Stomach (tissue), 9 donors: ENCODE measurements around the gene CSN2. TPM values are rescaled to one million over a fixed set of nuclear protein-coding genes. Genes with fewer than 3 reads are reported as not detected.
A peak's percentile ranks its signal among the peaks of the same experiment; 100 is the strongest.

Source experiments
- DNase-seq, 2 donors: peaks; one replicate each; pipeline versions ENCODE4 v3.0.0 to v3.0.0-alpha.2; 2013 to 2019
- H3K27ac ChIP-seq, 5 donors: fragments of 200-600 bp in 4 of 5; sonication (generic) in 4 of 5; one replicate each; pipeline ENCODE4 v1.5.1; 2013 to 2019; ENCODE audit warnings: mild to moderate bottlenecking in 1 of 5, moderate library complexity in 1 of 5
- H3K27me3 ChIP-seq, 3 donors: fragments of 200-600 bp; sonication (generic); one replicate each; pipeline ENCODE4 v1.5.1; 2017 to 2019; ENCODE audit warnings: mixed run types in 1 of 3
- H3K36me3 ChIP-seq, 4 donors: fragments of 200-600 bp; sonication (generic); 1 replicate in 3 of 4; 2 replicates in 1 of 4; pipeline ENCODE4 v1.5.1; 2016 to 2019
- H3K4me1 ChIP-seq, 4 donors: fragments of 200-600 bp; sonication (generic); one replicate each; pipeline ENCODE4 v1.5.1; 2016 to 2019
- H3K4me3 ChIP-seq, 4 donors: fragments of 200-600 bp; sonication (generic) in 3 of 4; one replicate each; pipeline ENCODE4 v1.5.1; 2016 to 2019; ENCODE audit warnings: mild to moderate bottlenecking in 1 of 4
- H3K9me3 ChIP-seq, 4 donors: fragments of 200-600 bp; sonication (generic); one replicate each; pipeline ENCODE4 v1.5.1; 2016 to 2019
- EP300 ChIP-seq: sonication (generic); formaldehyde crosslinking; IDR thresholded peaks from one replicate; pipeline ENCODE4 v1.6.1; 2017; ENCODE audit warnings: antibody characterized with exemption
- POLR2A ChIP-seq, 4 donors: fragments of 450-650 bp; IDR thresholded peaks; one replicate each; pipeline ENCODE4 v1.6.1; 2016; ENCODE audit warnings: antibody characterized with exemption in 4 of 4, control low read depth in 2 of 4, mild to moderate bottlenecking in 1 of 4, moderate library complexity in 1 of 4
- POLR2AphosphoS5 ChIP-seq, 3 donors: sonication (generic); formaldehyde crosslinking; IDR thresholded peaks; one replicate each; pipeline ENCODE4 v1.6.1; 2016; ENCODE audit warnings: antibody characterized with exemption in 3 of 3
- whole genome bisulfite sequencing, 5 donors: extraction: QIAGEN DNeasy Blood & Tissue Kit in 3 of 5; methylation state at CpG; one replicate each; pipeline versions ENCODE4 v1.1.5 to v1.1.7; 2013 to 2018; 5-methylcytosine and 5-hydroxymethylcytosine counted together
- intact Hi-C: fragments of 100-400 bp; cut with DNase I; formaldehyde crosslinking; loops from one replicate; pipeline ENCODE4 v1.15.1; 2023; ENCODE audit warnings: low total_unique reads
- polyA plus RNA-seq, 3 donors: library from polyadenylated mRNA; stranded (reverse); fragments of 200-250 nt; gene quantifications; one replicate each; pipeline ENCODE4 v1.2.3, GENCODE V29; 2013
- total RNA-seq, 5 donors: library from RNA; depleted of rRNA; stranded (reverse); fragments of >200 nt; gene quantifications; one replicate each; pipeline versions ENCODE4 v1.1.0 to v1.2.3, GENCODE V29; 2014 to 2016
- TF ChIP-seq, protein P1 (sequence below), 7 experiments: fragments of 450-650 bp in 4 of 7; fragments of 200-600 bp in 3 of 7; sonication (generic) in 3 of 7; IDR thresholded peaks; one replicate each; pipeline ENCODE4 v1.5.1; 2016 to 2019; ENCODE audit warnings: antibody characterized with exemption in 7 of 7, control low read depth in 2 of 7, mild to moderate bottlenecking in 1 of 7
- donor health status: healthy with polysubstance abuse.
- donor health status: Bipolar disorder and iron deficiency.
- donor health status: healthy.

CSN2 gene
- total and polyA plus RNA-seq, 8 donors: not detected

DNA sequence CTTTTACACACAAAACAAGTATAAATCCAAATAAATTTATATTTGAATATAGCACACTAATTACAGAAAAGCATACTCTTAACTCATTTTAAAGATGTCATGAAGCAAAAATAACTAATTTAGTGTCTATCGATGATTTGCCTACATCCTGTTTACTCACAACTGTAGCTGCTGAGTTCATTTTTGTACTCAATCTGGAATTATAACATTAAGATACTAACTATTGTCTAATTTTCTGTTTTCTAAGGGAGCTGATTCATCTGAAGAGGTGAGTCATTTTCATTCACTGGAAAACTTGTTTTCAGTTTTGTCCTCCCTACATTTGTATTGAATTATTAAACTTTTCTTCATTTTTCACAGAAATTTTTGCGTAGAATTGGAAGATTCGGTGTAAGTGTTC is 33.9 kb upstream of the CSN2 start:
- H3K27me3 ChIP-seq: no peaks in the 10 kb centered on the region
- TF ChIP-seq POLR2AphosphoS5 (IDR thresholded peaks at IDR 0.05) (no peak), EP300 (no peak), POLR2A (IDR thresholded peaks at IDR 0.05) (no peak)
- TF ChIP-seq, protein P1, sequence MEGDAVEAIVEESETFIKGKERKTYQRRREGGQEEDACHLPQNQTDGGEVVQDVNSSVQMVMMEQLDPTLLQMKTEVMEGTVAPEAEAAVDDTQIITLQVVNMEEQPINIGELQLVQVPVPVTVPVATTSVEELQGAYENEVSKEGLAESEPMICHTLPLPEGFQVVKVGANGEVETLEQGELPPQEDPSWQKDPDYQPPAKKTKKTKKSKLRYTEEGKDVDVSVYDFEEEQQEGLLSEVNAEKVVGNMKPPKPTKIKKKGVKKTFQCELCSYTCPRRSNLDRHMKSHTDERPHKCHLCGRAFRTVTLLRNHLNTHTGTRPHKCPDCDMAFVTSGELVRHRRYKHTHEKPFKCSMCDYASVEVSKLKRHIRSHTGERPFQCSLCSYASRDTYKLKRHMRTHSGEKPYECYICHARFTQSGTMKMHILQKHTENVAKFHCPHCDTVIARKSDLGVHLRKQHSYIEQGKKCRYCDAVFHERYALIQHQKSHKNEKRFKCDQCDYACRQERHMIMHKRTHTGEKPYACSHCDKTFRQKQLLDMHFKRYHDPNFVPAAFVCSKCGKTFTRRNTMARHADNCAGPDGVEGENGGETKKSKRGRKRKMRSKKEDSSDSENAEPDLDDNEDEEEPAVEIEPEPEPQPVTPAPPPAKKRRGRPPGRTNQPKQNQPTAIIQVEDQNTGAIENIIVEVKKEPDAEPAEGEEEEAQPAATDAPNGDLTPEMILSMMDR (IDR thresholded peaks at IDR 0.05): no peak
- 88 to 93% (median 90%) methylated on average over 3 of the region's 3 CpGs for WGBS, 5 donors
- H3K27ac ChIP-seq: no peak overlapping the region
- H3K36me3 ChIP-seq: no peaks in the 10 kb centered on the region
- no peaks in the 10 kb centered on the region for H3K9me3 ChIP-seq
- H3K4me1 ChIP-seq: no peaks in the 10 kb centered on the region
- H3K4me3 ChIP-seq: no peak overlapping the region
- DNase-seq: no peak
- intact Hi-C loops: no loop called here

- no peaks in the 10 kb centered on the region for H3K27me3 ChIP-seq
- 62 to 72% (median 63%) methylated on average over 3 of the region's 3 CpGs for WGBS, 5 donors
- no peaks in the 10 kb centered on the region for H3K4me1 ChIP-seq
- DNase-seq: peak in 1 of 2 donors; percentile 2
- H3K36me3 ChIP-seq: no peaks in the 10 kb centered on the region
- TF ChIP-seq POLR2AphosphoS5 (IDR thresholded peaks at IDR 0.05): no peak
- TF ChIP-seq, protein P1 (IDR thresholded peaks at IDR 0.05): no peak
- no peak for TF ChIP-seq EP300
- TF ChIP-seq POLR2A (IDR thresholded peaks at IDR 0.05): no peak
- intact Hi-C loops: no loop called here
- H3K9me3 ChIP-seq: no peaks in the 10 kb centered on the region
- no peak within 1 kb of the TSS for H3K4me3 ChIP-seq
- no peak within 1 kb of the TSS for H3K27ac ChIP-seq
Observed at GRCh38 chr4:69995526-69996016, 30.0 kb upstream of the CSN2 start, which contains the start of gene STATH. TSS of gene STATH (plus strand) at chr4:69995966. CDS start at chr4:69998438, 2,472 bp downstream.

- no peaks in the 10 kb centered on the region for H3K9me3 ChIP-seq
- DNase-seq: no peak
- no peaks in the 10 kb centered on the region for H3K36me3 ChIP-seq
- 78 to 87% (median 84%) methylated on average over 5 of the region's 5 CpGs for WGBS, 5 donors
- H3K4me1 ChIP-seq: no peaks in the 10 kb centered on the region
- no peaks in the 10 kb centered on the region for H3K27me3 ChIP-seq
- H3K27ac ChIP-seq: no peak overlapping the region
- H3K4me3 ChIP-seq: no peak overlapping the region
- TF ChIP-seq POLR2A (IDR thresholded peaks at IDR 0.05) (no peak), EP300 (no peak), POLR2AphosphoS5 (IDR thresholded peaks at IDR 0.05) (no peak)
- TF ChIP-seq, protein P1 (IDR thresholded peaks at IDR 0.05): no peak
- intact Hi-C loops: no loop called here
Observed at GRCh38 chr4:69994782-69995181, 29.3 kb upstream of the CSN2 start.

- H3K4me3 ChIP-seq: no peak overlapping the region
- no peaks in the 10 kb centered on the region for H3K4me1 ChIP-seq
- TF ChIP-seq, protein P1 (IDR thresholded peaks at IDR 0.05): no peak
- TF ChIP-seq POLR2A (IDR thresholded peaks at IDR 0.05) (no peak), POLR2AphosphoS5 (IDR thresholded peaks at IDR 0.05) (no peak), EP300 (no peak)
- H3K9me3 ChIP-seq: no peaks in the 10 kb centered on the region
- no peaks in the 10 kb centered on the region for H3K36me3 ChIP-seq
- intact Hi-C loops: no loop called here
- DNase-seq: no peak
- H3K27me3 ChIP-seq: no peaks in the 10 kb centered on the region
- H3K27ac ChIP-seq: no peak overlapping the region
- WGBS, 5 donors: 46 to 67% (median 56%) methylated on average over 4 of the region's 4 CpGs
Observed at GRCh38 chr4:69991016-69991415, 25.5 kb upstream of the CSN2 start.
